DOHH2 (cell line): ENCODE measurements around the gene SDCCAG8.

Experiments used
- EZH2phosphoT487 ChIP-seq: fragments of 200-600 bp; sonication (generic); IDR thresholded peaks from 2 replicates; pipeline ENCODE4 v1.6.1; 2017; ENCODE audit warnings: borderline replicate concordance, mild to moderate bottlenecking, antibody characterized with exemption, low read length, moderate library complexity, mixed read lengths
- TF ChIP-seq, protein P1 (sequence below): fragments of 200-600 bp; sonication (generic); IDR thresholded peaks from one replicate; pipeline ENCODE4 v1.5.1; 2014; ENCODE audit warnings: antibody characterized with exemption, mild to moderate bottlenecking, low read depth, low read length; ENCODE audit not compliant: poor library complexity, severe bottlenecking

DNA sequence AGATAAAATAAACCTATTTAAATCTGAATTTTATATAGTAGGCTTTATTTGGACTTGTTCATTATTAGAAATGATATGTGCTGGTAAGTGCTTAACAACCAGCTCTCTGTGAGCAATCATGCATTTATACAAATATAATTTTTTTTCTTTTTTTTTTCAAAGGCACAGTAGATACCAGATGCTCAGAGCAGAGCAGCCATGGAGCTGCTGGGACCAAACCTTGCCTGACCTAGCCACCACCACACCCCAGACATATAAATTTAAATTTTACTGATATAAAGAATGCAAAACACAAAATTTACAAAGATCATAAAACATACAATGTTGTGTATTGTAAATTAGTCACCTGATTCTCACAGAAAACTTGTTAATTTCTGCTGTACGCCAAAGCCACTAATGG, 290.6 kb downstream of the SDCCAG8 start:
- no peak for TF ChIP-seq EZH2phosphoT487
- TF ChIP-seq, protein P1, sequence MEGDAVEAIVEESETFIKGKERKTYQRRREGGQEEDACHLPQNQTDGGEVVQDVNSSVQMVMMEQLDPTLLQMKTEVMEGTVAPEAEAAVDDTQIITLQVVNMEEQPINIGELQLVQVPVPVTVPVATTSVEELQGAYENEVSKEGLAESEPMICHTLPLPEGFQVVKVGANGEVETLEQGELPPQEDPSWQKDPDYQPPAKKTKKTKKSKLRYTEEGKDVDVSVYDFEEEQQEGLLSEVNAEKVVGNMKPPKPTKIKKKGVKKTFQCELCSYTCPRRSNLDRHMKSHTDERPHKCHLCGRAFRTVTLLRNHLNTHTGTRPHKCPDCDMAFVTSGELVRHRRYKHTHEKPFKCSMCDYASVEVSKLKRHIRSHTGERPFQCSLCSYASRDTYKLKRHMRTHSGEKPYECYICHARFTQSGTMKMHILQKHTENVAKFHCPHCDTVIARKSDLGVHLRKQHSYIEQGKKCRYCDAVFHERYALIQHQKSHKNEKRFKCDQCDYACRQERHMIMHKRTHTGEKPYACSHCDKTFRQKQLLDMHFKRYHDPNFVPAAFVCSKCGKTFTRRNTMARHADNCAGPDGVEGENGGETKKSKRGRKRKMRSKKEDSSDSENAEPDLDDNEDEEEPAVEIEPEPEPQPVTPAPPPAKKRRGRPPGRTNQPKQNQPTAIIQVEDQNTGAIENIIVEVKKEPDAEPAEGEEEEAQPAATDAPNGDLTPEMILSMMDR, result no peak
